ENCODE data around the gene EIF2B1. TPM values are rescaled to one million over a fixed set of nuclear protein-coding genes. Genes with fewer than 3 reads are reported as not detected.
"Not testable (repeated sequence)": the region's sequence is repeated elsewhere in the genome, so short reads cannot be mapped to it uniquely, and the experiment has no call there.

EIF2B1 gene
- total and polyA plus RNA-seq, 11 donors, result 17.0 to 109 (median 30.1) TPM

GRCh38 chr12:123614110-123614509 is 19.4 kb downstream of the EIF2B1 start:
- Histone ChIP-seq H3K36me3 (peaks cover 3 to 100% (median 97%) of the 10 kb centered on the region in 9 donors), H3K4me3 (no peak overlapping the region), H3K4me1 (peaks cover 0 to 16% (median 0%) of the 10 kb centered on the region in 12 donors), H3K9me3 (no peaks in the 10 kb centered on the region), H3K27me3 (no peaks in the 10 kb centered on the region), H3K27ac (peak overlapping the region in 3 of 12 donors; percentile 1 to 42 (median 3))
- DNase-seq (no peak), ATAC-seq (no peak)
- TF ChIP-seq, protein P1, sequence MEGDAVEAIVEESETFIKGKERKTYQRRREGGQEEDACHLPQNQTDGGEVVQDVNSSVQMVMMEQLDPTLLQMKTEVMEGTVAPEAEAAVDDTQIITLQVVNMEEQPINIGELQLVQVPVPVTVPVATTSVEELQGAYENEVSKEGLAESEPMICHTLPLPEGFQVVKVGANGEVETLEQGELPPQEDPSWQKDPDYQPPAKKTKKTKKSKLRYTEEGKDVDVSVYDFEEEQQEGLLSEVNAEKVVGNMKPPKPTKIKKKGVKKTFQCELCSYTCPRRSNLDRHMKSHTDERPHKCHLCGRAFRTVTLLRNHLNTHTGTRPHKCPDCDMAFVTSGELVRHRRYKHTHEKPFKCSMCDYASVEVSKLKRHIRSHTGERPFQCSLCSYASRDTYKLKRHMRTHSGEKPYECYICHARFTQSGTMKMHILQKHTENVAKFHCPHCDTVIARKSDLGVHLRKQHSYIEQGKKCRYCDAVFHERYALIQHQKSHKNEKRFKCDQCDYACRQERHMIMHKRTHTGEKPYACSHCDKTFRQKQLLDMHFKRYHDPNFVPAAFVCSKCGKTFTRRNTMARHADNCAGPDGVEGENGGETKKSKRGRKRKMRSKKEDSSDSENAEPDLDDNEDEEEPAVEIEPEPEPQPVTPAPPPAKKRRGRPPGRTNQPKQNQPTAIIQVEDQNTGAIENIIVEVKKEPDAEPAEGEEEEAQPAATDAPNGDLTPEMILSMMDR (IDR thresholded peaks at IDR 0.05), result no peak
- TF ChIP-seq POLR2A (IDR thresholded peaks at IDR 0.05), result no peak
- WGBS, 4 donors, result 91 to 98% (median 95%) methylated on average over 2 of the region's 2 CpGs
- intact Hi-C loops (cut with DNase I), result no loop called here

DNA sequence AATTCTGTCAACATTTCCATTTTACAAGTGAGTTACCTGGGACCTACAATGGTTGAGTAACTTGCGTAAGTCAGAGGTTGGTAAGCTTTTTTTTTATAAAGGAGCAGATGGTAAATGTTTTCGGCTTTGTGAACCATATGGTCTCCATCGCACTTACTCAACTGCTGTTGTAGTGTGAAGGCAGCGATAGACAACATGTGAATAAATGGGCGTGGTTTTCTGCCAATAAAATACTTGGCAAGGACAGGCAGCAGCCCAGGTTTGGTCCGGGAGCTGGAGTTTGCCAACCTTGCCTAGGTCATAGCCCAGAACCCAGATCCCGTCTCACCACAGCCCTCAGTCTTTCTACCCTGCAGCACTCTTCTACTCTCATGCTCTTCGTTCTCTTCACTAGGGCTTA is 25.3 kb downstream of the EIF2B1 start:
- Histone ChIP-seq H3K9me3 (no peaks in the 10 kb centered on the region), H3K4me3 (no peak overlapping the region), H3K27ac (no peak overlapping the region), H3K36me3 (peaks cover 3 to 94% (median 84%) of the 10 kb centered on the region in 9 donors), H3K4me1 (peaks cover 0 to 5% (median under 1%) of the 10 kb centered on the region in 12 donors), H3K27me3 (no peaks in the 10 kb centered on the region)
- intact Hi-C loops (cut with DNase I), result loop anchor here in 2 of 10 donors (10.0 kb wide), 1 partner anchor 343 kb away; no protein-coding TSS in a partner anchor
- DNase-seq (no peak), ATAC-seq (no peak)
- TF ChIP-seq, protein P1 (IDR thresholded peaks at IDR 0.05), result no peak
- WGBS, 4 donors, result 90 to 95% (median 91%) methylated on average over 8 of the region's 8 CpGs

DNA sequence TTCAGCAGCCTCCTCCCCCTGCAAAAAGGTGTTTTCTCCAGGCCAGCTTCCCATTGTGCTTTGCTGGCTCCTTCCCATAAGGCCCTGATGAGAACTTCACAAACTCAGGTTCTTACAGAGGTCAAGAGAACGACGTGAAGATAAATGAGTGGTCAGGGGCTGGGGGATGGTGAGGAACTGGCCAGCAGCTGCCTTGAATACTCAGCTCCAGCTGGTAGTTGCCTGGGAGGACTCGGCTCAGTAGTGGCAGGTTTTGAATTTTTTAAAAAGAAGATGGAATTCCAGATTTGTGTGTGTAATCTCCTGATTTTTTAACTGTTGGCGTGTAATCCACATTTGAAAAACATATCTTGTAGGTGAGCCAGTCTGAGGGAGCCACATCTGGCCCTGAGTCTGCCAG is 25.7 kb downstream of the EIF2B1 start:
- Histone ChIP-seq H3K4me3 (no peak overlapping the region), H3K9me3 (no peaks in the 10 kb centered on the region), H3K27ac (no peak overlapping the region), H3K36me3 (peaks cover 3 to 90% (median 79%) of the 10 kb centered on the region in 9 donors), H3K27me3 (no peaks in the 10 kb centered on the region), H3K4me1 (peaks cover 0 to 9% (median 5%) of the 10 kb centered on the region in 12 donors)
- intact Hi-C loops (cut with DNase I), result loop anchor here in 2 of 10 donors (10.0 kb wide), 1 partner anchor 343 kb away; no protein-coding TSS in a partner anchor
- no peak for DNase-seq
- WGBS, 4 donors, result 77 to 84% (median 79%) methylated on average over 4 of the region's 4 CpGs
- no peak for ATAC-seq
- TF ChIP-seq, protein P1 (IDR thresholded peaks at IDR 0.05), result no peak
- TF ChIP-seq POLR2A (IDR thresholded peaks at IDR 0.05), result no peak

DNA sequence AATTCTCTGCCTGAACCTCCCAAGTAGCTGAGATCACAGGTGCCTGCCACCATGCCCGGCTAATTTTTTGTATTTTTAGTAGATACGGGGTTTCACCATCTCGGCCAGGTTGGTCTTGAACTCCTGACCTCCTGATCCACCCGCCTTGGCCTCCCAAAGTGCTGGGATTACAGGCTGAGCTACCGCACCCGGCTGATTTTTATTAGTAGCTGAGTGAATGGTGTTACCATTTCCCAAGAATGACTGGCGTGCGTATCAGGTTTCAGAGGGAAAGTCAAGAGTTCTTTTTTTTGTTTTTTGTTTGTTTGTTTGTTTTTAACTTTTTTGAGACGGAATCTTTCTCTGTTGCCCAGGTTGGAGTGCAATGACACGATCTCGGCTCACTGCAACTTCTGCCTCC is 30.0 kb downstream of the EIF2B1 start:
- Histone ChIP-seq H3K4me3 (peak overlapping the region in 1 of 12 donors; percentile 81), H3K4me1 (peaks cover 0 to 24% (median 12%) of the 10 kb centered on the region in 12 donors), H3K36me3 (peaks cover 0 to 54% (median 44%) of the 10 kb centered on the region in 9 donors)
- not testable (repeated sequence) for ATAC-seq, DNase-seq, H3K27ac ChIP-seq, H3K9me3 ChIP-seq, H3K27me3 ChIP-seq
- WGBS, 4 donors, result 89 to 91% (median 91%) methylated on average over 11 of the region's 11 CpGs
- intact Hi-C loops (cut with DNase I), result loop anchor here in 2 of 10 donors (10.0 kb wide), 1 partner anchor 339 kb away; no protein-coding TSS in a partner anchor
